Upper lobe of right lung (tissue), 1 donor: ENCODE data around the gene DUSP2. TPM values are rescaled to one million over a fixed set of nuclear protein-coding genes. Genes with fewer than 3 reads are reported as not detected.

Experiments
- ATAC-seq: fragments of 200-7000 bp; cut with Tn5 transposase; one replicate; pipeline ENCODE4 v1.9.1; 2020; ENCODE audit warnings: mild to moderate bottlenecking, moderate library complexity
- DNase-seq: peaks from one replicate; pipeline ENCODE4 v3.0.0-alpha.2; 2020
- H3K27ac ChIP-seq: fragments of 200-600 bp; one replicate; pipeline ENCODE4 v1.8.0; 2022
- H3K27me3 ChIP-seq: fragments of 200-600 bp; one replicate; pipeline ENCODE4 v1.8.0; 2022; ENCODE audit warnings: mild to moderate bottlenecking
- H3K36me3 ChIP-seq: fragments of 200-600 bp; one replicate; pipeline ENCODE4 v1.8.0; 2022
- H3K4me1 ChIP-seq: fragments of 200-600 bp; one replicate; pipeline ENCODE4 v1.8.0; 2022
- H3K4me3 ChIP-seq: fragments of 200-600 bp; one replicate; pipeline ENCODE4 v1.8.0; 2022; ENCODE audit warnings: mild to moderate bottlenecking
- H3K9me3 ChIP-seq: fragments of 200-600 bp; one replicate; pipeline ENCODE4 v1.8.0; 2022
- CTCF ChIP-seq: fragments of 200-600 bp; IDR thresholded peaks from one replicate; pipeline ENCODE4 v1.8.0; 2022; ENCODE audit warnings: antibody characterized with exemption
- intact Hi-C: fragments of 100-400 bp; cut with DNase I; formaldehyde crosslinking; loops from one replicate; pipeline ENCODE4 v1.11.0; 2022
- total RNA-seq: library from RNA; stranded (reverse); fragmentation: NEBNext Ultra II Directional; extraction: Animal tissue kit (Norgen Biotek cat#: 25700); gene quantifications from one replicate; pipeline ENCODE4 v1.2.1, GENCODE V29; 2021
- donor health status: DM: no; HTN: yes; CAD: no; lungs with severe emphysema.

Gene DUSP2
- total RNA-seq, 1 donor from 2014 or later: 4.4 TPM

DNA sequence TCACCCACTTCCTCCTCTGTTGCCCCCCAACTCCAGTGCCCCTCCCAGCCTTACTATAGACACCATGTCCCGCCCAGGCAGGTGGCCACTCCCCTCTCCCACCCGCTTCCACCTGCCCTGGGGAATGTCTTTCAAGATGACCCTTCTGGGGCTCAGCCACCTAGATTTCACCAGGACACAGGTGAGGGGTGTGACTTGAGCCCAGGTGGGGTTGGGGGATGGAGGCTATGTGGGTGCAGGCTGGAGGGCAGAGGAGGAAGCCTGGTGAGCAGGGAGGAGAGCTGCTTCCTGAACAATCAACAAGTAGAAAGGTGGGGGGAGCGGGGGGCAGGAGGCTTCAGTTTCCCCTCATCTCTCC, 37.6 kb downstream of the DUSP2 start:
- no peak for TF ChIP-seq CTCF
- intact Hi-C loops: no loop called here
- Histone ChIP-seq H3K27me3 (no peaks in the 10 kb centered on the region), H3K27ac (no peak overlapping the region), H3K36me3 (no peaks in the 10 kb centered on the region), H3K4me3 (no peak overlapping the region), H3K9me3 (peaks cover 10% of the 10 kb centered on the region), H3K4me1 (no peaks in the 10 kb centered on the region)
- ATAC-seq (no peak), DNase-seq (peak; percentile 45)

- H3K27me3 ChIP-seq: no peaks in the 10 kb centered on the region
- no peaks in the 10 kb centered on the region for H3K4me1 ChIP-seq
- H3K27ac ChIP-seq: no peak overlapping the region
- no peaks in the 10 kb centered on the region for H3K36me3 ChIP-seq
- peak; percentile 35 for DNase-seq
- H3K9me3 ChIP-seq: peaks cover 10% of the 10 kb centered on the region
- no peak for TF ChIP-seq CTCF
- intact Hi-C loops: no loop called here
- H3K4me3 ChIP-seq: no peak overlapping the region
- ATAC-seq: no peak
Observed at GRCh38 chr2:96106991-96107707, 38.1 kb downstream of the DUSP2 start.

GRCh38 chr2:96105994-96106715, 39.1 kb downstream of the DUSP2 start:
- Histone ChIP-seq H3K27me3 (no peaks in the 10 kb centered on the region), H3K36me3 (no peaks in the 10 kb centered on the region), H3K9me3 (peaks cover 10% of the 10 kb centered on the region), H3K27ac (no peak overlapping the region), H3K4me1 (no peaks in the 10 kb centered on the region), H3K4me3 (no peak overlapping the region)
- ATAC-seq (no peak), DNase-seq (peak; percentile 21)
- intact Hi-C loops: no loop called here
- TF ChIP-seq CTCF: no peak

GRCh38 chr2:96105152-96105915, 39.9 kb downstream of the DUSP2 start:
- TF ChIP-seq CTCF: no peak
- no peaks in the 10 kb centered on the region for H3K4me1 ChIP-seq
- DNase-seq (peak; percentile 44), ATAC-seq (no peak)
- no peaks in the 10 kb centered on the region for H3K36me3 ChIP-seq
- H3K9me3 ChIP-seq: peaks cover 10% of the 10 kb centered on the region
- intact Hi-C loops: no loop called here
- H3K4me3 ChIP-seq: no peak overlapping the region
- H3K27me3 ChIP-seq: no peaks in the 10 kb centered on the region
- no peak overlapping the region for H3K27ac ChIP-seq

- H3K27me3 ChIP-seq: no peaks in the 10 kb centered on the region
- H3K27ac ChIP-seq: no peak overlapping the region
- intact Hi-C loops: no loop called here
- no peaks in the 10 kb centered on the region for H3K36me3 ChIP-seq
- ATAC-seq: no peak
- H3K4me1 ChIP-seq: no peaks in the 10 kb centered on the region
- H3K9me3 ChIP-seq: peaks cover 10% of the 10 kb centered on the region
- no peak for DNase-seq
- H3K4me3 ChIP-seq: no peak overlapping the region
- no peak for TF ChIP-seq CTCF
Observed at GRCh38 chr2:96104487-96104861, 40.8 kb downstream of the DUSP2 start.
